ENCODE results near the gene MYH14. TPM values are rescaled to one million over a fixed set of nuclear protein-coding genes. Genes with fewer than 3 reads are reported as not detected.
A peak's percentile ranks its signal among the peaks of the same experiment; 100 is the strongest.

MYH14 gene
- total and polyA plus RNA-seq, 2 of the 13 experiments (the other 11 are each of a cell fraction or from before 2014, with no cell fraction given): 5.5 to 5.8 TPM

DNA sequence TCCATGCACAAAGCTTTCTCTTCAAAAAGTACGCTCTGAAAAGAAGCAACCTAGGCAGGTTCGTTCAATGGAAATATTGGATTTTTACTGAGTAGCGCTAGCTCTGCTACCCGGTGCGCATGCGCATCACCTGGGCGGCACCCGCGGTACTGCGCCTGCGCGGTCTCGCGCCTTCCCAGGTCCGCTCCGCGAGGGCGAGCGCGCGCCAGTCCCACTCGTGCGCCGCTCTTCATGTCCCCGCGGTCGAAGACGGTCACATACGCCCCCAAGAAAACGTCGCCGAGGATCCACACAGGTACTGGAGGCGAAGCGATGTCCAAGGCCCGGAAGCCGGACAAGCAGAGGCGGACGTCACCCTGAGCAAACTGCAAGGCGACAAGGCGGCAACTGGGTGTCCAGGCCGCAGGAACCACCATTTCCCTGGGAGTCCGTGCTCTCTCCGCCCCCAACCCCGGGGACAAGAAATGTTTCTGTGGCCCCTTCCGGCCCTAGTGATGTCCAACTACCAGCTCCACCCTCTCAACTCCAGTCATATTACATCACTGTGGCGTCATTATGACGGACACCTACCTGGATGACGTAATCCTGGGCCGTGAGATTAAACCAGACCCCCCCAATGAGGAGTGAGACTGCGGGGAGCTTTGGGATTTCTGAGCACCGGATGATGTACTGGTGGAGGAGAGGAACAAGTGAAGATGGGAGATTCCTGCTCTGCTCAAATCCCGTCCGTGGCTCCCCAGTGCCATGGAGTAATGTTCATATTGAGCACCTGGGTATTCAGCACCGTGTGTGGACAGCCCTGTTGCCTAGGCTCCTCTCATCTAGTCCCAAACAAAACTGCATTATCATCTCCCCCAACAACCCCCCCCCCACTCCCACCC lies 130.6 kb downstream of the MYH14 start (continued):
- 0 out of 2 replicates have a peak, but pooled peaks have one; percentile 25 for TF ChIP-seq ZNF629 (CRISPR knock-in tag; conservative IDR thresholded peaks at IDR 0.05)
- no peak for TF ChIP-seq CBX1 (IDR thresholded peaks at IDR 0.05; ENCODE audit: low read depth)
- TF ChIP-seq GPN1 (CRISPR knock-in tag; IDR thresholded peaks at IDR 0.05; ENCODE audit: borderline replicate concordance): 0 out of 2 replicates have a peak, but pooled peaks have one; percentile 62
- TF ChIP-seq HIC2 (CRISPR knock-in tag; IDR thresholded peaks at IDR 0.05; ENCODE audit: low read depth): no peak
- no peak for TF ChIP-seq PHF21A (CRISPR knock-in tag; IDR thresholded peaks at IDR 0.05)
- no peak for TF ChIP-seq EHMT2 (IDR thresholded peaks at IDR 0.05; ENCODE audit: borderline replicate concordance, low read depth, low read length)
- peak; percentile 86 for TF ChIP-seq PHF8 (CRISPR knock-in tag; IDR thresholded peaks at IDR 0.05)
- TF ChIP-seq SALL1 (CRISPR knock-in tag; IDR thresholded peaks at IDR 0.05): peak; percentile 91
- TF ChIP-seq HOXA7 (CRISPR knock-in tag; IDR thresholded peaks at IDR 0.05): no peak
- TF ChIP-seq ZNF709 (CRISPR knock-in tag; IDR thresholded peaks at IDR 0.05): peak; percentile 86; the same call in 1 of the 2 replicates
- peak; percentile 69; the same call in 1 of the 2 replicates for TF ChIP-seq GABPB1 (CRISPR knock-in tag; IDR thresholded peaks at IDR 0.05)
- peak; percentile 78 for TF ChIP-seq SALL2 (CRISPR knock-in tag; IDR thresholded peaks at IDR 0.05)
- TF ChIP-seq, protein P1, sequence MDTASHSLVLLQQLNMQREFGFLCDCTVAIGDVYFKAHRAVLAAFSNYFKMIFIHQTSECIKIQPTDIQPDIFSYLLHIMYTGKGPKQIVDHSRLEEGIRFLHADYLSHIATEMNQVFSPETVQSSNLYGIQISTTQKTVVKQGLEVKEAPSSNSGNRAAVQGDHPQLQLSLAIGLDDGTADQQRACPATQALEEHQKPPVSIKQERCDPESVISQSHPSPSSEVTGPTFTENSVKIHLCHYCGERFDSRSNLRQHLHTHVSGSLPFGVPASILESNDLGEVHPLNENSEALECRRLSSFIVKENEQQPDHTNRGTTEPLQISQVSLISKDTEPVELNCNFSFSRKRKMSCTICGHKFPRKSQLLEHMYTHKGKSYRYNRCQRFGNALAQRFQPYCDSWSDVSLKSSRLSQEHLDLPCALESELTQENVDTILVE (CRISPR knock-in tag; IDR thresholded peaks at IDR 0.05): no peak
- TF ChIP-seq, protein P2, sequence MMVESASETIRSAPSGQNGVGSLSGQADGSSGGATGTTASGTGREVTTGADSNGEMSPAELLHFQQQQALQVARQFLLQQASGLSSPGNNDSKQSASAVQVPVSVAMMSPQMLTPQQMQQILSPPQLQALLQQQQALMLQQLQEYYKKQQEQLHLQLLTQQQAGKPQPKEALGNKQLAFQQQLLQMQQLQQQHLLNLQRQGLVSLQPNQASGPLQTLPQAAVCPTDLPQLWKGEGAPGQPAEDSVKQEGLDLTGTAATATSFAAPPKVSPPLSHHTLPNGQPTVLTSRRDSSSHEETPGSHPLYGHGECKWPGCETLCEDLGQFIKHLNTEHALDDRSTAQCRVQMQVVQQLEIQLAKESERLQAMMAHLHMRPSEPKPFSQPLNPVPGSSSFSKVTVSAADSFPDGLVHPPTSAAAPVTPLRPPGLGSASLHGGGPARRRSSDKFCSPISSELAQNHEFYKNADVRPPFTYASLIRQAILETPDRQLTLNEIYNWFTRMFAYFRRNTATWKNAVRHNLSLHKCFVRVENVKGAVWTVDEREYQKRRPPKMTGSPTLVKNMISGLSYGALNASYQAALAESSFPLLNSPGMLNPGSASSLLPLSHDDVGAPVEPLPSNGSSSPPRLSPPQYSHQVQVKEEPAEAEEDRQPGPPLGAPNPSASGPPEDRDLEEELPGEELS (CRISPR knock-in tag; IDR thresholded peaks at IDR 0.05): peak; percentile 39; the same call in 1 of the 2 replicates
- TF ChIP-seq ZNF296 (CRISPR knock-in tag; conservative IDR thresholded peaks at IDR 0.05): no peak
- no peak for TF ChIP-seq IKZF1 (IDR thresholded peaks at IDR 0.05)
- no peak for TF ChIP-seq ZNF382 (CRISPR knock-in tag; IDR thresholded peaks at IDR 0.05; ENCODE audit: borderline replicate concordance)
- TF ChIP-seq, protein P3, sequence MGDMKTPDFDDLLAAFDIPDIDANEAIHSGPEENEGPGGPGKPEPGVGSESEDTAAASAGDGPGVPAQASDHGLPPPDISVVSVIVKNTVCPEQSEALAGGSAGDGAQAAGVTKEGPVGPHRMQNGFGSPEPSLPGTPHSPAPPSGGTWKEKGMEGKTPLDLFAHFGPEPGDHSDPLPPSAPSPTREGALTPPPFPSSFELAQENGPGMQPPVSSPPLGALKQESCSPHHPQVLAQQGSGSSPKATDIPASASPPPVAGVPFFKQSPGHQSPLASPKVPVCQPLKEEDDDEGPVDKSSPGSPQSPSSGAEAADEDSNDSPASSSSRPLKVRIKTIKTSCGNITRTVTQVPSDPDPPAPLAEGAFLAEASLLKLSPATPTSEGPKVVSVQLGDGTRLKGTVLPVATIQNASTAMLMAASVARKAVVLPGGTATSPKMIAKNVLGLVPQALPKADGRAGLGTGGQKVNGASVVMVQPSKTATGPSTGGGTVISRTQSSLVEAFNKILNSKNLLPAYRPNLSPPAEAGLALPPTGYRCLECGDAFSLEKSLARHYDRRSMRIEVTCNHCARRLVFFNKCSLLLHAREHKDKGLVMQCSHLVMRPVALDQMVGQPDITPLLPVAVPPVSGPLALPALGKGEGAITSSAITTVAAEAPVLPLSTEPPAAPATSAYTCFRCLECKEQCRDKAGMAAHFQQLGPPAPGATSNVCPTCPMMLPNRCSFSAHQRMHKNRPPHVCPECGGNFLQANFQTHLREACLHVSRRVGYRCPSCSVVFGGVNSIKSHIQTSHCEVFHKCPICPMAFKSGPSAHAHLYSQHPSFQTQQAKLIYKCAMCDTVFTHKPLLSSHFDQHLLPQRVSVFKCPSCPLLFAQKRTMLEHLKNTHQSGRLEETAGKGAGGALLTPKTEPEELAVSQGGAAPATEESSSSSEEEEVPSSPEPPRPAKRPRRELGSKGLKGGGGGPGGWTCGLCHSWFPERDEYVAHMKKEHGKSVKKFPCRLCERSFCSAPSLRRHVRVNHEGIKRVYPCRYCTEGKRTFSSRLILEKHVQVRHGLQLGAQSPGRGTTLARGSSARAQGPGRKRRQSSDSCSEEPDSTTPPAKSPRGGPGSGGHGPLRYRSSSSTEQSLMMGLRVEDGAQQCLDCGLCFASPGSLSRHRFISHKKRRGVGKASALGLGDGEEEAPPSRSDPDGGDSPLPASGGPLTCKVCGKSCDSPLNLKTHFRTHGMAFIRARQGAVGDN (CRISPR knock-in tag; IDR thresholded peaks at IDR 0.05): peak; percentile 99
- TF ChIP-seq ZNF354B (CRISPR knock-in tag; IDR thresholded peaks at IDR 0.05): no peak
- peak; percentile 27; the same call in 1 of the 2 replicates for TF ChIP-seq MTA1 (CRISPR knock-in tag; IDR thresholded peaks at IDR 0.05; ENCODE audit: borderline replicate concordance)
